Stimulated activated CD4-positive, alpha-beta T cell treated with anti-CD3 and anti-CD28 coated beads, Interleukin-15, amount 100 ng/mL, for 48 hours (primary cell): Measurements from ENCODE around the gene MACROD2.

Experiments
- DNase-seq, 2 donors: peaks; one replicate each; pipeline ENCODE4 v3.0.0-alpha.2; 2020; ENCODE audit warnings: low read depth in 2 of 2

MACROD2 gene

DNA sequence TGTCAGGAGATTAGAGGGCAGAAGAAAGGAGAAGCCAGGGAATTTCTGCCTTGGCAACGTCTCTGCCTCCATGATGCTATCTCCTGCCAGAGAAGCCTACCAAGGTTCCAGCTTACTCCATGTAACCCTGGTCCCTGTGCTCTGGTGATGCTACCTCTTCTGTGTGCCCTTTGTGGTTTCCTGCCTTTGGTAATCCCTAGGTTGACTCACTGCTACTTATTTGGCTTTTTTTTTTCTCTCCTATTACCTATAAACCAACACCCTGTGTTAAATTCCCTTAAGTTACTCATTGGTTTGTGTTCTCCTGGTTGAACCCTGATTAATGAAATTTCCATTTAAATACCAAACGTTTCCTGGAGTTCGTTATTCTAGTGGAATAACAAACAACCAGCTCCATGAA is 869.9 kb downstream of the MACROD2 start:
- DNase-seq = no peak

DNA sequence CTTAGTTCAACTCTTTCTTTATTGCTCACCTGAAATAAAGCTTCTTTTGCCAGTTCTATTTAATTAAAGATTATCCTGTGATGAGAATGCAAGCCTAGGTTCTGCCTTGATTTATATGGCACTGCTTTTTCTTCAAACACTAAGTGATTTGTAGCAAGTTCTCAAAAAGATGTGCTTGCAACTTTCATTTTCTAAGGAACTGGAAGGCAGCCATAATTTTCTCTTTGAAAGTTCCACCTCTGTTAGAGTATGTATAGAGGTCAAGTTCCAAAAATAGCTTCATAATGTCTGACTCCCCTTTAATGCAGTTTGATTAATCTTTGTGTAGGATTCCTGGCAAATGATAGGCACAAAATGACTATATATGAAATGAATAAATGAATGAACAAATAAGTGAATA is 870.4 kb downstream of the MACROD2 start:
- no peak for DNase-seq

DNA sequence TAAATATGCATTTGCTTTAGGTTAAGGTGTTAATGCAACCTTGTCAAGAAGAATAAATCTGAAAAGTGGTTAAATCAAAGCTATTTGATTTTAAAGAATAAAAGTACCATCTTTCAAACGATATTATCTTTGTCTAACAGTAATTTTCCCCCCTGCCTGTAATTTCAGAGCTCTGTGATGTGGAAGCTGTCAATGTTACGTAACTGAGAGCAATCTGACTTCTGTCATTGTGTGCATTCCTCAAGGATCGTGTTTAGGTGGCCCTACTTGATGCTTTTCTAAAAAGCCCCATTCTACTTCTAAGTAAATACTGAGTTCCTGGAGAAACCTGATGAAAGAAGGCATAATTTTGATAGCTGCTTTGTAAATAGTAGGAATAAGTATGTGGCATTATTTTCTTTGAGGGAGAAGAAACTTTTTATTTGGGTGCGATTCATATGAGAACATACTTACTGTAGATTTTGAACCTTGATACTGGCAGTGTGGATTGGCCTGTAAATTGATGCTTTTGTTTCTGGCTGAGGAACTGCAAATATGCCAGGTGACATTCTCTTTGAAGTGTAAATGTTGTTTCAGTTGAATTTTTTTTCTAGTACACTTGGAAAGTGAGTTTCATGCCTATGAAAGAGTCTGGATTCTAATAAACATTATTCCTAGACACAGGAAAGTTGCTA is 871.7 kb downstream of the MACROD2 start:
- DNase-seq = no peak

DNA sequence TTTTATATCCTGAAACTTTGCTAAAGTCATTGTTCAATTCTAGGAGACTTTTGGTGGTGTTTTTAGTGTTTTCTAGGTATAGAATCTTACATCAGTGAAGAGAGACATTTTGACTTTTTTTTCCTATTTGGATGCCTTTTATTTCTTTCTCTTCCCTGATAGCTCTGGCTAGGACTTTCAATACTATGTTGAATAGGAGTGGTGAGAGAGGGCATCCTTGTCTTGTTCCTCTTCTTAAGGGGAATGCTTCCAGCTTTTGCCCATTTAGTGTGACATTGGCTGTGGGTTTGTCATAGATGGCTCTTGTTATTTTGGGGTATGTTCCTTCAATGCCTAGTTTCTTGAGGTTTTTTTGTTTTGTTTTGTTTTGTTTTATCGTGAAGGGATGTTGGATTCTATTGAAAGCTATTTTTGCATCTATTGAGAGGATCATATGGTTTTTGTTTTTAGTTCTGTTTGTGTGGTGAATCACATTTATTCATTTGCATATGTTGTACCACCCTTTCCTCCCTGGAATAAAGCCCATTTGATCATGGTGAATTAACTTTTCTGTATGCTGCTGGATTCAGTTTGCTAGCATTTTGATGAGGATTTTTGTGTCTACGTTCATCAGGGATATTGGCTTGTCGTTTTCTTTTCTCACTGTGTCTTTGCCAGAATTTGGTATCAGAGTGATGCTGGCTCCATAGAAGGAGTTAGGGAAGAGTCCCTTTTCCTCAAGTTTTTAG is 882.1 kb downstream of the MACROD2 start:
- DNase-seq = no peak

DNA sequence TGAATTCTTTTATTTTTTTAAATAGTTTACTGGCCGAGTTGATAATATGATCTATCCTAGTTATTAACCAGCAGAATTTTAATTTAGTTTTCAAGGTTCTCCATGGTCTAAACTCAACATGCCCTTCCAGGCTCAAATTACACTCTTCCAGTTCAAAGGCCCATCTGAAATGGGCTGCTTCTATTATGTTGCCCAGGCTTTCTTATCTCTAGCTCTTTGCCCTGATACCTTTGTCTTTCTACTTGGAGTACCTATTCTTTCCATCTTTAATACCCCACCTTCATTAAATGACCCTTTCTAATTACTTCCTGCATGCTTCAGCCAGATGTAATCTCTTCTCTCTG is 883.3 kb downstream of the MACROD2 start:
- DNase-seq = no peak

DNA sequence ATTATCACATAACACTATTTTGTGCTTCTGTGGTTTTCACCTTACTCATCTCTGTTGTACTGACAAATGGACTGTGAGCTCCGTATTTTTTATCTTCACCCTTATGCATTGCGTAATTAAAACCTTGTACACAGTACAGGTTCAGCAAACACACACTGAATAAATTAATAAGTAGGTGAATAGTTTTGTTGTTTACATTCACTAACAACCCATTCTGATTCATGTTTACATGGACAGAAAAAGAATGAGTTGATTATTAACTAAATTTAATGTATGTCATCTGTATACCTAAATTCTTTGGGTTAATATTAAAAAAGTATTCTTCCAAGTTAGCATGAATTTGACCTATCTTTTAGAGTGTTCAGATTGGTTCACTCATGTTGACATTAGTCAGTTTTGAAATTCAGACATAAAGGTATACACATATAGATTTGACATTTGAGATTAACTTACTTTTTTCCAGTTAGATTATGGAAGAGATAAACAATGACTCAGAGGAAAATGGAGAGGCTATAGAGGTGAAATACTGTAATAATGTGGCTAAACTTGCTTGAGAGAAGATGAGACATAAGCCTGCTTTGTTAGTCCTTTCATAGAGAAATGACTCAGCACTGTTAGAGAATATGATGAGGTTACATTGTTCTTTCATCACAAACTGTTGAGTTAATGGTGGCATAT is 883.8 kb downstream of the MACROD2 start:
- DNase-seq = no peak

DNA sequence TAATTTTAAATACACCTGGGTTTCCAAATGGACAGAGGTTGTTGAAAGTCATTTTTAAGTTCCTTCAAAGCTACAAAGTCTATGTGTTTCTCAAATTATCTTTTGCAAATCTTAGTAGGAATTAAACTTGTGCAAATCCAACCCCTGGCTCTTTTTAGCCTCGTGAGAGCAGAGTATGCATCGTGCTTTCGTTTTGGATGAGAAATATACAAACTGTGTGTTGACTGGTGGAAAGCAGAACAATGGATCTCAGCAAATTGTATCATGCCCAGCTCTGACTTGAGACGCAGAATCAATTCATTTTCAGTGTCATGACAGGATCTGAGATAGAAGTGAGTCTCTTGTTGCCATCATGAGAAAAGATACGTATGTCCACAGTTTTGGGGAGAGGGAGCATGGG is 884.5 kb downstream of the MACROD2 start:
- no peak for DNase-seq

DNA sequence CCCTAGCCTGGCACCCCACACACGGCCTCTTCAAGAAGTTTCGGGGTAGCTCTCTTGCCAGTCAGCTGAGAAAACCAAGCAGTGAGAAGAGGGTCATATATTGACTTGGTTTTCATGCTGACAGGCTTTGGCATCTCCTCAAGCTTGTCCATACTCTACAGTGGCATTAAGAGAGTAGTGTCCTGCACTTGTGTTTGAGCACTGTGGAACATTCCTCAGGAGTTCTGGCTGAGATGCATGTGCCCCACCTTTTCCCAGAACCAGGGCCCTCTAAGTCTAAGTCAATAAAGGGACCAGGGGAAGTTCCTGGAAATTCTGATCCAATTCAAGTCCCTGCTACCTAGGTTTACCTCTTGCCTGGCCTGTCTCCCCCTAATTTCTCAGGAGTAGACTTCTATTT is 886.2 kb downstream of the MACROD2 start:
- DNase-seq = no peak

DNA sequence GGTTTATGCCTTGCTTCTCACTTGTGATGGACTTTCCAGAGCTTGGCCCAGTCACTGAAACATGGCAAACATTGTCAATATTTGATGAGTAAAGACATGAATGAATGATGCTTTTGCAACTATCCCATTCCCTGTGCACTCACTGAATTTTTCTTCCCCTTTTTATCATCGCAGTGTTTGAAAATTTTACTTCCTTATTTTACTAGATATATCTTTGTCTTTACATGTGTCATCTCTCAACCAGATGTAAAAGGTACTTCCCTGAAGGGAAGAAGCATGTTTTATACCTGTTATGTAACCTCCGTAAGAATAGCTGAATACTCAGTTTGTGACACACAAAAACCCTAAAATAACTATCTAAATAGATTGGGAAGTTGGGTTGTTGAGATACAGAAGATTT is 886.8 kb downstream of the MACROD2 start:
- DNase-seq = no peak

DNA sequence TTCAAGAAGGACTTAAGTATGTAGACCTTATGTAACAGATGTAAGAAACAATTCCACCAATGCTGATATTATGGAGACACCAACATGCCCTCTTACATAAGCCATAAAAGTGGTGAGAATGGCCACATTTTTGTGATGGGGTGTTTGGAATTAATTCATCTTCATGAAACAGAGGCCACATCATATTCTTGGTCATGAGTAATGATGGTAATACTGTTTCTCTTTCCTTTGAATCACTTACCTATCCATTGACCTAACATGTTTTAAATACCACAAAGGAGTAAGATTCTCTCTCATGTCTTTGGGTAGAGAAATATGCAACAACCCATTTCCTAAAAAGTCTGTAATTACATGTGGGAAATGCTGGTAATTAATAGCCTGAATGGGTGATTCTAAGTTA is 887.5 kb downstream of the MACROD2 start:
- DNase-seq = no peak

DNA sequence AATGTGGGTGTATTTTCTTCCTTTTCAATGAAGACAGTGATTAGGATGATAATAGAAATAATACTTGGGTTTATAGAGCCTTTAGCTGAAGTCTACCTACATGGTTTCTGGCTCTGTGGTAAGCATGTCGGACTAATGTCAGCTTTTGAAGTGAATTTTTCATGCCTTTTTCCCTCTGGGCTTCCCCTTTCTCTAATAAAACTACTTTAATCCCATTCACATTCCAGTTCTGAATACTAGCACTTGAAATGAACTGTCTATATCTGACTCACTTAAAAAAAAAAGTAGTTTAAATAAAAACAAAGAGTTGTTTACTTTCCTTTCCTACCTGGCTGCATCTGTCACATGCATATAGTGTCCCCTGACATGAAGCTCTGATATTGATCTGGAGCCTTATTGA is 888.0 kb downstream of the MACROD2 start:
- DNase-seq = no peak

DNA sequence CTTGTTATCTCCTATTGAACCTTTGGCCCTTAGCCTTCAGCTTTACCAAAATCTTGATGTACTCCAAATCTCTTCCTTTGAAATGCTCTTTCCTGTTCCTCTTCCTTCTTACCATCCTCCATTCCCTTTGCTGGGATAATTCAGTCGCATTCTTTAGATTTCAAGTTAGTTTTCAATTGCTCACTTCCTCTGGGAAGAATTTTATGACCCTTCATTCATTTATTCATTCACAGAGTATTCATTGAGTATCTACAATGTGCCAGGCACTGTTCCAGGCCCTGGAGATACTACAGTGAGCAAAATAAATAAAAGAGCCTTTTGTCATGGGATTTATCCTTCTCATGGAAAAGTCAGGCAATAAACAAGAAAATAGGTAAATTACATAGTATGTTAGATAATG is 890.3 kb downstream of the MACROD2 start:
- DNase-seq = no peak

DNA sequence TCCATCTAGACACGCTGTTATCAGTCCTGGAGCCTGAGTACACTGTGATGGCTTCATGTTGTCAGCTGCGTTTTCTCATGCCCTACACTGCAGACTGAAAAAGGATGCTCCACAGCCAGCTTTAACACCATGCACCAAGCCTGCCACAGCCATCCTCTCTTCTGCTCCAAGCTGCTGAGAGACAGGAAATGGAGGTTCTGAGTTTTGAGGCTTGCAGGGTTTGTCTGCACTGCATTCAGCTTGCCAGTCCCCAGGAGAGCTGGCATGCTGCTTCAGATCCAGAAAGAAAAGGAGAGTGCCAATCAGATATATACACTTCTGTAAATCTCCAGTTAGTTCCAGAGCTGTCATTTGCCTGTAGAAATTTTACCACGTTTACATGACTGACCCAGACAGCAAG is 892.8 kb downstream of the MACROD2 start:
- no peak for DNase-seq

DNA sequence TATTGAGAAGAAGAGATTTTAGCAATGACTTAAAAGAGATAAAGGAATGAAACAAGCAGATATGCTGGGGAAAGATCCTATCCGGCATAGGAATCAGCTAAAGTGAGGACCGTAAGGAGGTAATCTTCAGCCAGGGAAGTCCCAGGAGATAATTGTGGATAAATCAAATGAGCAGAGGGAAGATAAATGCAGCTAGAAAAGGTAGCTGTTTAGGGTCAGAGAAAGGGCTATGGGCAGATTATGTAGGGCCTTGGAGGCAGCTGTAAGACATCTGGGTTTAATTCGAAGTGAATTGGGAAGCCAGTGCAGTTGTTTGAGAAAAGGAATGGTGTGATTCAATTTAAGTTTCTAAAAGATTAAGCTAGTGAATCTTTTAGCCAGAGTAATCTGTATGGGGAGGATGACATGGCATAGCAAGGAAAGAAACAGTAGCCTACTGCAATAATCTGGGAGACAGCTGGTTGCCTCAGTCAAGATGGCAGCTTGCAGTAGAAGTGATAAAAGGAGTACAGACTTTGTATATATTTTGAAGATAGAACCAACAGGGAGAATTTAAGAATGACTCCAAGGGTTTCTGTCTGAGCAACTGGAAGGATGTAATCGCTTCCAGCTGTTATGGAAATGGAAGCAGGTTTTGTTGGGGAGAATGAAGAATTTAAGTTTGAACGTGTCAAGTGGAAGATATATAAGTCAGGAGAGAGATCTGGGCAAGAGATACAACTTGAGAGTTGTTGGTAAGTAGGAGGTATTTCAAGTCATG is 894.4 kb downstream of the MACROD2 start:
- no peak for DNase-seq

DNA sequence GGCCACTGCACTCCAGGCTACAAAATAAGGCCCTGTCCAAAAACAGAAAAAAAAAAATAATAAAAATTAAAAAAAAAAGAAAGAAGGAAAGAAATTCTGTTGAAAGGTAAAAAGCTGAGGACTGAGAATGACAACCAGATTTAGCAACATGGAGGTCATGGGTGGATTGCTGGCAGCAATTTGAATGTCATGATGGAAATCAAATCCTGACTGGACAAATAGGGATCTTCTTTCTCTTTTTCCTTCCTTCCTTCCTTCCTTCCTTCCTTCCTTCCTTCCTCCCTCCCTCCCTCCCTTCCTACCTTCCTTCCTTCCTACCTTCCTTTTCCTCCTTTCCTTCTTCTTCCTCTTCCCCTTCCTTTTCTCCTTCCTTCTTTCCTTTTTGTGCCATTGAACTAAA is 895.4 kb downstream of the MACROD2 start:
- no peak for DNase-seq

DNA sequence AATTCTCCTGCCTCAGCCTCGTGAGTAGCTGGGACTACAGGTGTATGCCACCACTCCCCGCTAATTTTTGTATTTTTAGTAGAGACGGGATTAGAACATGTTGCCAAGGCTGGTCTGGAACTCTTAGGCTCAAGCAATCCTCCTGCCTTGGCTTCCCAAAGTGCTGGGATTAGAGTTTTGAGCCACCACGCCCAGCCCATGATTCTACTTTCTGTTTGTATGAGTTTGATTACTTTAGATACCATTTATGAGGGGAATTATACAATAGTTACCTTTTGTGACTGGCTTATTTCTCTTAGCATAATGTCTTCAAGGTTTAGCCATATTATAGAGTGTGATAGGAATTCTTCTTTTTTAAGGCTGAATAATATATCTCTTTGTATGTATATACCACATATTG is 897.5 kb downstream of the MACROD2 start:
- no peak for DNase-seq

DNA sequence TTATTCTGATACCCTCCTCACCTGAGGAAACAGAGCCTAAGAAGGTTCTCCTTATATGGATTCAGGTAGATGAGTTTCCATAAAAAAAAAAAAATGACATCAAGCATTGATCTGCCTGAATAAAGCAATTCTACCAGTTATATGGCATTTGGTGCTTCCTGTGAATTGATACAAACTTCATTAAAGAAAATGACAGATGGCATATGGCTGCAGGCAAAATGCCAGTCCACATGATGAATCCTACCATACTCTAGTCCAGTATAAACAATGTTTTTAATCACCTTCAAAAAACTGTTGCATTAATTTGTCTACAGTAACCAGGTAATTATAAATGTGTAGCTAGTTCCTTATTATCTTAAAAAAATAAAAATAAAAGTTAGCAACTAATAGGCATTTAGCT is 901.3 kb downstream of the MACROD2 start:
- DNase-seq = no peak

DNA sequence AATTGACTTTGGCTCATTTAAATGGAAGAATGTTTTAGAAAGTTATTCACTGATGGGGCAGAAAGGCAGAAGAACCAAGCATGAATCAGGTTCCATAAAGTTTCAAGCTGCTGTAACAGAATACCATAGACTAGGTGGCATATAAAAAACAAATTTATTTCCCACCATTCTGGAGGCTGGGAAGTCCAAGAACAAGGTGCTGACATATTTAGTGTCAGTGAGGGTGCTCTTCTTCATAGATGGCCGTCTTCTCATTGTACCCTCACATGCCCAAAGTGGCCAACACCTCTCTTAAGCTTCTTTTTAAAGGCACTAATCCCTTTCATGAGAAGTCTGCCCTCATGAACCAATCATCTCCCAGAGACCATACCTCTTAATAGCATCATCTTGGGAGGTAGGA is 902.3 kb downstream of the MACROD2 start:
- no peak for DNase-seq

DNA sequence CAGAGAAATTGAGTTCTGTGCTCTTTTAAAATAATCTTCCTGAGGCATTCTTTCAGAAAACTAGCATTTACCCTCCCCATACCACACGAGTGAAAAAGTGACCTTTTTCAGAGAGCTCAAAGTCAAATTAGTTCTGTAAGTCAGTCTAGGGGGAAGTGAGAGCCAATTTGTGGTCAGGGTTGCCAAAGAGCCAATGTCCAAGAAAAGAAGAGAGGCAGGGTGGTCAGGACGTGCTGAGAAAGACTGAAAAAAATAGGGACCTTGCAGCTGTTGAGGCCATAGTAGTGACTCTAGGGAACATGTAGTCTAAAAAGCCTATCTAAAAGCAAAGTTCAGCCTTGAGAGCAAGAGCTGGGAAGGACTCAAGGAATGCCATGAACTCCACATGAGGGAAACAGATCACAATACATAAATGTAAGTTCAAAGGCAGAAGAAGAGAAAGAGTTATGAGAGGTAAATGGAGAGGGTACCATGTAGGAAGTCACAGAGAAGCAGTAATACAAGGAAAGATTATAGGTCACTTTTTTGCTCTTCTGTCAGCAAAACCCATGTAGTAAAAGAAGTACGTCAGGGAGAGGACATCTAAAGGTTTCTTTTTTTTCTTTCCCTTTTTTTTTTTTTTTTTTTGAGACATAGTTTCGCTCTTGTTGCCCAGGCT is 907.2 kb downstream of the MACROD2 start:
- no peak for DNase-seq

DNA sequence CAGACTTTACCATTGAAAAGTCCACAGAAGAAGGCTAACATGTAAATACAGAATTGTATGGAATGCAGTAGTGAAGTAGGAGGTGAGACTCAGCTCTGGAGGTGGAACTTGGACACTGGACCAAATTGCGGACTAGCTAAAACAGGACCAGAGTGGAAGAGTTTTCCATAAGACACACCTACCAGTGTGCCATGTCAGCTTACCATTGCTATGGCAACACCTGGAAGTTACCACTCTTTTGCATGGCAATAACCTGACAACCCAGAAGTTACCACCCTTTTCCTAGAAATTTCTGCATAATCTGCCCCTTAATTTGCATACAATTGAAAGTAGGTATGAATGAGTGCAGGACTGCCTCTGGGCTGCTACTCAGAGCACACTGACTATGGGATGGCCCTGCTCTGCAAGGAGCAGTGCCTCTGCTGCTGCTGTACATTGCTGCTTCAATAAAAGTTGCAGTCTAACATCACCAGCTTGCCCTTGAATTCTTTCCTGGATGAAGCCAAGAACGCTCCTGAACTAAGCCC is 911.7 kb downstream of the MACROD2 start:
- no peak for DNase-seq

DNA sequence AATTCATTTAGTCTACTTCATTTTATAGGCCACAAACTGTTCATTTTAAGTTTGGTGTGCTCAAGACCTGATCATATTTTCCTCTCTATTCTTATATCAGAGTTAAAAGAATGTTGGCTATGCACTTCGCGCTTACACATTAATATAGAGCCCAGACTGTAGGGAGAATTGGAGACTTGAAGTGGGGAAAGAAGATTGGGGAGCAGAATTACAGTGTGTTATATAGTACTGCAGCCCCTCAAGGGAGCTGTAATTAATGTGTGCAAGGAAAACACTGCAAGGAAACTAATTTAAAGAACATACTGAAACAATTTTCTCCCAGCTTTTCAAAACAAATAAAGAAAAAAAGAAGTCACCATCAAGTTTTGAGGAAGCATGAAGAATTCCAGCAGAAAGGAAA is 914.8 kb downstream of the MACROD2 start:
- DNase-seq = no peak
